ENCODE results near the gene PRMT1. TPM values are rescaled to one million over a fixed set of nuclear protein-coding genes. Genes with fewer than 3 reads are reported as not detected.
"Not testable (repeated sequence)": the region's sequence is repeated elsewhere in the genome, so short reads cannot be mapped to it uniquely, and the experiment has no call there.

PRMT1 gene
- total RNA-seq, 6 donors from 2014 or later, result 65.6 to 155 (median 82.0) TPM

- WGBS, 2 donors, result 80 to 88% methylated on average over 8 of the region's 8 CpGs
- DNase-seq (no peak), ATAC-seq (ENCODE audit: low FRiP score in 2 of 2) (no peak)
- Histone ChIP-seq H3K27ac (peak overlapping the region in 1 of 4 donors; percentile 82), H3K4me3 (peak overlapping the region in 1 of 4 donors; percentile 44), H3K27me3 (no peaks in the 10 kb centered on the region), H3K4me1 (peaks cover 0 to 3% (median 1%) of the 10 kb centered on the region in 4 donors), H3K36me3 (no peaks in the 10 kb centered on the region), H3K9me3 (no peaks in the 10 kb centered on the region)
- TF ChIP-seq POLR2AphosphoS5 (IDR thresholded peaks at IDR 0.05), result no peak
- TF ChIP-seq CTCF (IDR thresholded peaks at IDR 0.05), result no peak
- TF ChIP-seq POLR2A (IDR thresholded peaks at IDR 0.05), result no peak
- TF ChIP-seq EP300 (IDR thresholded peaks at IDR 0.05), result no peak
Measured at GRCh38 chr19:49718511-49718910, 41.4 kb downstream of the PRMT1 start.

GRCh38 chr19:49718991-49719390 is 41.9 kb downstream of the PRMT1 start:
- no peaks in the 10 kb centered on the region for H3K9me3 ChIP-seq
- H3K27me3 ChIP-seq, result no peaks in the 10 kb centered on the region

GRCh38 chr19:49719420-49719819 is 42.3 kb downstream of the PRMT1 start:
- H3K27ac ChIP-seq; H3K9me3 ChIP-seq; H3K27me3 ChIP-seq; H3K4me1 ChIP-seq; H3K36me3 ChIP-seq; H3K4me3 ChIP-seq; ATAC-seq (ENCODE audit: low FRiP score in 2 of 2): not testable (repeated sequence)
- DNase-seq, result peak in 1 of 2 donors; percentile 83
- 85 to 89% methylated on average over 22 of the region's 22 CpGs for WGBS, 2 donors

More at GRCh38 chr19:49718991-49719390, 41.9 kb downstream of the PRMT1 start:
- ATAC-seq (ENCODE audit: low FRiP score in 2 of 2) (no peak), DNase-seq (no peak)
- peaks cover 0 to 3% (median 1%) of the 10 kb centered on the region in 4 donors for H3K4me1 ChIP-seq
- TF ChIP-seq EP300 (IDR thresholded peaks at IDR 0.05) (no peak), CTCF (IDR thresholded peaks at IDR 0.05) (no peak), POLR2AphosphoS5 (IDR thresholded peaks at IDR 0.05) (no peak), POLR2A (IDR thresholded peaks at IDR 0.05) (no peak)
- H3K4me3 ChIP-seq, result no peak overlapping the region
- WGBS, 2 donors, result 84 to 94% methylated on average over 6 of the region's 6 CpGs
- H3K36me3 ChIP-seq, result no peaks in the 10 kb centered on the region
- no peak overlapping the region for H3K27ac ChIP-seq

- 61 to 71% methylated on average over 23 of the region's 23 CpGs for WGBS, 2 donors
- TF ChIP-seq CTCF (IDR thresholded peaks at IDR 0.05), result no peak
- no peak for TF ChIP-seq POLR2A (IDR thresholded peaks at IDR 0.05)
- TF ChIP-seq EP300 (IDR thresholded peaks at IDR 0.05), result no peak
- TF ChIP-seq POLR2AphosphoS5 (IDR thresholded peaks at IDR 0.05), result no peak
- Histone ChIP-seq H3K27me3 (no peaks in the 10 kb centered on the region), H3K9me3 (no peaks in the 10 kb centered on the region), H3K4me3 (no peak overlapping the region), H3K27ac (peak overlapping the region in 3 of 4 donors; percentile 18 to 43 (median 40)), H3K4me1 (no peaks in the 10 kb centered on the region), H3K36me3 (no peaks in the 10 kb centered on the region)
- peak in 1 of 2 donors; percentile 85 for ATAC-seq (ENCODE audit: low FRiP score in 2 of 2)
- DNase-seq, result no peak
Measured at GRCh38 chr19:49727217-49728030, 50.4 kb downstream of the PRMT1 start.

GRCh38 chr19:49730166-49730565 is 53.1 kb downstream of the PRMT1 start:
- no peak overlapping the region for H3K4me3 ChIP-seq
- H3K36me3 ChIP-seq, result no peaks in the 10 kb centered on the region
- 62 to 75% methylated on average over 5 of the region's 5 CpGs for WGBS, 2 donors
- DNase-seq (no peak), ATAC-seq (ENCODE audit: low FRiP score in 2 of 2) (no peak)
- no peaks in the 10 kb centered on the region for H3K4me1 ChIP-seq
- H3K27ac ChIP-seq, result no peak overlapping the region
- no peaks in the 10 kb centered on the region for H3K9me3 ChIP-seq
- no peaks in the 10 kb centered on the region for H3K27me3 ChIP-seq
- TF ChIP-seq POLR2AphosphoS5 (IDR thresholded peaks at IDR 0.05) (no peak), CTCF (IDR thresholded peaks at IDR 0.05) (no peak), POLR2A (IDR thresholded peaks at IDR 0.05) (no peak), EP300 (IDR thresholded peaks at IDR 0.05) (no peak)

Small RNA genes within 50 kb of the gene (small RNA-seq; reads per million reads assigned to genes)
- 0 to 0.14 (median 0) reads per million in 4 donors for gene MIR5088

Other genes starting within 250 kb of the PRMT1 start
- gene SLC17A7, start 235.7 kb upstream of the PRMT1 start, total RNA-seq, result 1 to 10 TPM in 2 of 6 donors, under 1 TPM in 3, not detected in 1; 0.37 to 2.1 (median 0.78) TPM
- 100 to 1,000 TPM in 1 of 6 donors, 10 to 100 TPM in 5; 59.5 to 120 (median 72.8) TPM for gene PIH1D1, start 225.5 kb upstream of the PRMT1 start, total RNA-seq
- gene ALDH16A1, start 224.0 kb upstream of the PRMT1 start, total RNA-seq, result 100 to 1,000 TPM in 1 of 6 donors, 10 to 100 TPM in 5; 26.3 to 111 (median 48.2) TPM
- gene FLT3LG, start 203.1 kb upstream of the PRMT1 start, total RNA-seq, result 10 to 100 TPM in 3 of 6 donors, 1 to 10 TPM in 3; 4.3 to 19.9 (median 9.9) TPM
- 1,000 to 10,000 TPM in 4 of 6 donors, 100 to 1,000 TPM in 2; 974 to 2,595 (median 1,696) TPM for gene RPL13A, start 189.7 kb upstream of the PRMT1 start, total RNA-seq
- gene RPS11, start 180.8 kb upstream of the PRMT1 start, total RNA-seq, result 1,000 to 10,000 TPM; 1,447 to 3,855 (median 1,708) TPM
- 100 to 1,000 TPM; 175 to 466 (median 328) TPM for gene FCGRT, start 164.6 kb upstream of the PRMT1 start, total RNA-seq
- 10 to 100 TPM in 5 of 6 donors, 1 to 10 TPM in 1; 5.9 to 82.8 (median 26.6) TPM for gene RCN3, start 149.3 kb upstream of the PRMT1 start, total RNA-seq
- gene NOSIP, start 96.7 kb upstream of the PRMT1 start, total RNA-seq, result 10 to 100 TPM; 30.3 to 72.3 (median 57.9) TPM
- 10 to 100 TPM in 1 of 6 donors, 1 to 10 TPM in 5; 3.8 to 10.0 (median 7.1) TPM for gene PRRG2, start 96.0 kb upstream of the PRMT1 start, total RNA-seq
- gene PRR12, start 86.1 kb upstream of the PRMT1 start, total RNA-seq, result 10 to 100 TPM; 12.6 to 51.9 (median 33.7) TPM
- 100 to 1,000 TPM in 3 of 6 donors, 10 to 100 TPM in 3; 81.7 to 160 (median 107) TPM for gene RRAS, start 37.1 kb upstream of the PRMT1 start, total RNA-seq
- gene SCAF1, start 35.1 kb upstream of the PRMT1 start, total RNA-seq, result 10 to 100 TPM; 28.6 to 98.5 (median 71.0) TPM
- 100 to 1,000 TPM in 3 of 6 donors, 10 to 100 TPM in 3; 50.5 to 210 (median 99.1) TPM for gene IRF3, start 11.4 kb upstream of the PRMT1 start, total RNA-seq
- gene BCL2L12, start 11.3 kb upstream of the PRMT1 start, total RNA-seq, result 10 to 100 TPM in 3 of 6 donors, 1 to 10 TPM in 3; 4.2 to 21.3 (median 14.1) TPM
- gene ADM5, start 12.3 kb downstream of the PRMT1 start, total RNA-seq, result 1 to 10 TPM in 4 of 6 donors, under 1 TPM in 1, not detected in 1; 0.55 to 3.0 (median 1.5) TPM
- 10 to 100 TPM in 1 of 6 donors, 1 to 10 TPM in 2, under 1 TPM in 1, not detected in 2; 0.46 to 17.2 (median 4.6) TPM for gene CPT1C, start 13.8 kb downstream of the PRMT1 start, total RNA-seq
- under 1 TPM in 3 of 6 donors, not detected in 3; 0.15 to 0.91 (median 0.37) TPM for gene TSKS, start 86.0 kb downstream of the PRMT1 start, total RNA-seq
- 100 to 1,000 TPM in 1 of 6 donors, 10 to 100 TPM in 5; 46.0 to 113 (median 77.6) TPM for gene AP2A1, start 89.7 kb downstream of the PRMT1 start, total RNA-seq
- 10 to 100 TPM; 17.3 to 43.0 (median 22.3) TPM for gene FUZ, start 136.0 kb downstream of the PRMT1 start, total RNA-seq
- 100 to 1,000 TPM in 1 of 6 donors, 10 to 100 TPM in 5; 41.7 to 110 (median 61.2) TPM for gene MED25, start 141.0 kb downstream of the PRMT1 start, total RNA-seq
- gene PTOV1, start 173.9 kb downstream of the PRMT1 start, total RNA-seq, result 100 to 1,000 TPM in 3 of 6 donors, 10 to 100 TPM in 3; 60.2 to 136 (median 106) TPM
- 100 to 1,000 TPM in 2 of 6 donors, 10 to 100 TPM in 4; 47.6 to 321 (median 88.6) TPM for gene PNKP, start 190.3 kb downstream of the PRMT1 start, total RNA-seq
- gene AKT1S1, start 200.1 kb downstream of the PRMT1 start, total RNA-seq, result 10 to 100 TPM; 11.8 to 35.5 (median 25.7) TPM
- 100 to 1,000 TPM in 1 of 6 donors, 10 to 100 TPM in 5; 22.9 to 140 (median 61.2) TPM for gene TBC1D17, start 200.4 kb downstream of the PRMT1 start, total RNA-seq
- 1 to 10 TPM in 5 of 6 donors, under 1 TPM in 1; 0.44 to 7.3 (median 2.1) TPM for gene IL4I1, start 219.6 kb downstream of the PRMT1 start, total RNA-seq

Data from upper lobe of left lung (tissue), 6 donors.